Loucy (cell line): ENCODE results near the gene VWA3A.

Experiments used
- H2AFZ ChIP-seq: fragments of 200-600 bp; sonication (generic); 2 replicates; pipeline ENCODE4 v1.6.0; 2016; ENCODE audit warnings: antibody characterized with exemption, mild to moderate bottlenecking, low read length, moderate library complexity
- H3F3A ChIP-seq: fragments of 200-600 bp; 2 replicates; pipeline ENCODE4 v1.6.0; 2016; ENCODE audit warnings: antibody characterized with exemption, low read depth, mild to moderate bottlenecking
- H3K27me3 ChIP-seq: fragments of 200-600 bp; sonication (generic); 2 replicates; pipeline ENCODE4 v1.6.1; 2014; ENCODE audit warnings: low read length, mild to moderate bottlenecking; ENCODE audit not compliant: insufficient read depth, poor library complexity, severe bottlenecking
- H3K36me3 ChIP-seq: fragments of 200-600 bp; sonication (generic); 2 replicates; pipeline ENCODE4 v1.6.1; 2016; ENCODE audit warnings: low read length; ENCODE audit not compliant: insufficient read depth
- H3K4me1 ChIP-seq: fragments of 200-600 bp; sonication (generic); 2 replicates; pipeline ENCODE4 v1.5.1; 2014; ENCODE audit warnings: low read length, mild to moderate bottlenecking; ENCODE audit not compliant: insufficient read depth, poor library complexity, severe bottlenecking
- H3K4me2 ChIP-seq: fragments of 200-600 bp; sonication (generic); 2 replicates; pipeline ENCODE4 v1.6.0; 2014; ENCODE audit warnings: antibody characterized with exemption, low read length, low read depth, mild to moderate bottlenecking; ENCODE audit not compliant: poor library complexity, severe bottlenecking
- H3K4me3 ChIP-seq: fragments of 200-600 bp; sonication (generic); 2 replicates; pipeline ENCODE4 v1.5.1; 2014; ENCODE audit warnings: low read length, mild to moderate bottlenecking, mixed read lengths; ENCODE audit not compliant: poor library complexity, severe bottlenecking
- H3K79me2 ChIP-seq: fragments of 200-600 bp; sonication (generic); 2 replicates; pipeline ENCODE4 v1.6.1; 2014; ENCODE audit warnings: low read length; ENCODE audit not compliant: insufficient read depth
- H3K9ac ChIP-seq: fragments of 200-600 bp; sonication (generic); 2 replicates; pipeline ENCODE4 v1.6.0; 2014; ENCODE audit warnings: mild to moderate bottlenecking, low read depth, low read length, moderate library complexity; ENCODE audit not compliant: poor library complexity, severe bottlenecking
- H3K9me2 ChIP-seq: fragments of 200-600 bp; sonication (generic); replicated peaks from 2 replicates; pipeline ENCODE4 v1.6.1; 2016; ENCODE audit warnings: low read depth, low read length, mixed read lengths
- H3K9me3 ChIP-seq: fragments of 200-600 bp; sonication (generic); 2 replicates; pipeline ENCODE4 v1.6.1; 2014; ENCODE audit warnings: mild to moderate bottlenecking, antibody characterized with exemption, low read length, low read depth; ENCODE audit not compliant: insufficient read depth
- H4K20me1 ChIP-seq: fragments of 200-600 bp; sonication (generic); 2 replicates; pipeline ENCODE4 v1.6.0; 2014; ENCODE audit warnings: antibody characterized with exemption, low read length, mild to moderate bottlenecking; ENCODE audit not compliant: insufficient read depth, poor library complexity, severe bottlenecking
- CTCF ChIP-seq: fragments of 200-600 bp; sonication (generic); conservative IDR thresholded peaks from 2 replicates; pipeline ENCODE4 v1.5.1; 2014; ENCODE audit warnings: mild to moderate bottlenecking, antibody characterized with exemption, low read length
- EZH2phosphoT487 ChIP-seq: fragments of 200-600 bp; IDR thresholded peaks from 2 replicates; pipeline ENCODE4 v1.6.1; 2018; ENCODE audit warnings: antibody characterized with exemption, mild to moderate bottlenecking, moderate library complexity, borderline replicate concordance

VWA3A gene

GRCh38 chr16:22120440-22120839 lies 28.1 kb downstream of the VWA3A start:
- Histone ChIP-seq H3F3A (no peaks in the 10 kb centered on the region), H3K9me2 (no peaks in the 10 kb centered on the region), H3K79me2 (no peaks in the 10 kb centered on the region), H3K27me3 (no peaks in the 10 kb centered on the region), H3K4me1 (no peaks in the 10 kb centered on the region), H4K20me1 (no peaks in the 10 kb centered on the region), H2AFZ (no peak overlapping the region), H3K4me2 (no peak overlapping the region), H3K9me3 (no peaks in the 10 kb centered on the region), H3K4me3 (no peak overlapping the region), H3K36me3 (no peaks in the 10 kb centered on the region), H3K9ac (no peak overlapping the region)
- TF ChIP-seq CTCF = peak; percentile 37
- TF ChIP-seq EZH2phosphoT487 = no peak

DNA sequence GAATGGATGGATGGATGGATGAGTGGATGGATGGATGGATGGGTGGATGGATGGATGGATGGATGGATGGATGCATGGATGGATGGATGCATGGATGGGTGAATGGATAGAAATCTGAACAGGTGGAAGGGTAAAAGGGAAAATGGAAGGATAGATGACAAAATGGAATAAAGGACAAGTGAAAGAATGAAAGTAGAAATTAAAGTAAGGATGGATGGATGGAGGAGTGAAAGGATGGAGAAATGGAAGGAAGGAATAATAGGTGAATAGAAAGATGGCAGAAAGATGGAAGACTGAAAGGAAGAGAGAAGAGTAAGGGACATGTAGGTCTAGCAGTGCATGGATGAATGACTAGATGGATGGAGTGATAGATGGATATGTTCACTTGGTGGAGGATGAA lies 29.9 kb downstream of the VWA3A start:
- Histone ChIP-seq H2AFZ (no peak overlapping the region), H4K20me1 (no peaks in the 10 kb centered on the region), H3K4me1 (no peaks in the 10 kb centered on the region), H3K4me3 (no peak overlapping the region), H3K79me2 (no peaks in the 10 kb centered on the region), H3K9me2 (no peaks in the 10 kb centered on the region), H3F3A (no peaks in the 10 kb centered on the region), H3K9ac (no peak overlapping the region), H3K27me3 (no peaks in the 10 kb centered on the region), H3K9me3 (no peaks in the 10 kb centered on the region), H3K36me3 (no peaks in the 10 kb centered on the region), H3K4me2 (no peak overlapping the region)
- no peak for TF ChIP-seq EZH2phosphoT487
- TF ChIP-seq CTCF = no peak

DNA sequence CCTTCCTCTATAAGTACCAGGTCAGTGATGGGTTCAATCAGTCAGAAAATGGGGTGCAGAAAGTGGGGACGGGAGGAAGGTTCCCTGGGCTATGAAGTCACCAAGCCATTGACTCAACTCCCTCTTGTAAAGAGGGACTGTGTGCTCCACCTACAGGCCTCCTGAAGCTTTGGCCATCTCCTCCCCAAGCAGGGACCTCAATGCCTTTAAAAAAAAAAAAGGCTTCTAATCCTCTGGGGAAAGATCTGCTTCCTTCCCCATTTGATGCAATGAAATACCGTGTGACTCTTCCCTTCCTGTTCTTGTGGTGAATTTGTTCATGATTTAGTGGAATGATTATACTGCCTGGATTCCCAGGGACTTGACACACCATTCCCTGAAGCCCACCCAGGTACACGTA lies 30.8 kb downstream of the VWA3A start:
- Histone ChIP-seq H3K36me3 (no peaks in the 10 kb centered on the region), H3K4me3 (no peak overlapping the region), H3K9me2 (no peaks in the 10 kb centered on the region), H3K27me3 (no peaks in the 10 kb centered on the region), H3F3A (no peaks in the 10 kb centered on the region), H3K79me2 (no peaks in the 10 kb centered on the region), H4K20me1 (no peaks in the 10 kb centered on the region), H3K4me2 (no peak overlapping the region), H3K4me1 (no peaks in the 10 kb centered on the region), H2AFZ (no peak overlapping the region), H3K9ac (no peak overlapping the region), H3K9me3 (no peaks in the 10 kb centered on the region)
- TF ChIP-seq CTCF (peak; percentile 51), EZH2phosphoT487 (no peak)
